Measurements from ENCODE around the gene NF1. TPM values are rescaled to one million over a fixed set of nuclear protein-coding genes. Genes with fewer than 3 reads are reported as not detected.

The NF1 gene
- polyA plus RNA-seq, 3 donors, result 1.2 to 7.4 (median 2.1) TPM

DNA sequence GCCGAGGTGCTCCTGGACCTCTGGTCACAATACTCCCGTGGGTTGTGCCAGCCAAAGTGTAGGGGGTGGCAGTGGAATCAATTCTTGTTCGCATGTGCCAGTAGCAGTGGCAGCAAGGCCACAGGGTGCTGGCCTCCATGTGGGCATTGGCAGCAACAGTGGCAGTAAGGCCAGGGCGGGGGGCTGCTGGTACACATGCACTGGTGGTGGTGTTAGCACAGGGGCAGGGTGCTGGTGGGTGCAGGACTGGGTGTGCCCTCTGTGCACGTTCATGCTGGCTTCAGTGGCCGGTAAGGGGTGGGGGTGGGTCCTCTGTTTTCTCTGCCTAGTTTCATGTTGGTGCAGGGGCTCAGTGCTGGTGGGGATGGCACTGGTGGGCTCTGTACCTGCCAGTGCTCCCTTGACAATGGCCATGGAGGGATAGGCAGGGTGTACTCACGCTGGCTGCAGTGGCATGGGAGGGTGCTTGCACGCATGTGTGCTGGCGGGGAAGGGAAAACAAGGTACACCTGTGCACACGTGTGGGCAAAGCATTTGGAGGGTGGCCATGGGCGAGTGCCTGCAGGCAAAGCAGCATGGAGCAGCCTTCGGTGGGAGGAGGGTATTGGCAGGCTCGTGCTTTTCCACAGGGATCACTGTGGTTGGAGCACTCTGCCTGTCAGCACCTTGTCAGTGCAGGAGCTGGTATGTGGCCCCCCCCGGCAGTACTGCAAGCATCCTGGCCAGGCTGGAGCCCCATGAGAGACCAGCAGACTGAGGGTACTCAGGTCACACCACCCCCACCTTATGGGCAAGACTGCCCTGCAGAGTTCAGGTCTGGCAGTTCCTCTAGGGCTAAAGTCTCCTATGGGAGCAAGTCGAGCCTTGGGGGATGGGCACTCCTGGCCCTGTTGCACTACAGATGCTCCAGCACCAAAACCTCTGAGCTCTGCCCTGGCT lies 35.8 kb downstream of the NF1 start:
- no peaks in the 10 kb centered on the region for H3K27me3 Mint-ChIP-seq (ENCODE audit: low read depth in 3 of 3)
- no peak overlapping the region for H3K27ac ChIP-seq (ENCODE audit: low read depth in 1 of 2, low read length in 2 of 2)
- H3K9me3 ChIP-seq (replicated peaks in 1 of 2; ENCODE audit: control insufficient read depth in 1 of 2, insufficient read depth in 1 of 2, low read length in 2 of 2), result no peaks in the 10 kb centered on the region
- peaks cover 9% of the 10 kb centered on the region for H3K79me2 ChIP-seq (ENCODE audit: insufficient read depth, low read length)
- H3K36me3 ChIP-seq (replicated peaks in 1 of 2; ENCODE audit: control insufficient read depth in 1 of 2, insufficient read depth in 2 of 2, low read length in 2 of 2), result no peaks in the 10 kb centered on the region
- no peak overlapping the region for H3K4me2 ChIP-seq (replicated peaks; ENCODE audit: extremely low read depth, low read length, poor library complexity, severe bottlenecking)
- H2AFZ ChIP-seq (ENCODE audit: insufficient read depth, low read depth, low read length, poor library complexity, severe bottlenecking), result no peak overlapping the region
- TF ChIP-seq, protein P1, sequence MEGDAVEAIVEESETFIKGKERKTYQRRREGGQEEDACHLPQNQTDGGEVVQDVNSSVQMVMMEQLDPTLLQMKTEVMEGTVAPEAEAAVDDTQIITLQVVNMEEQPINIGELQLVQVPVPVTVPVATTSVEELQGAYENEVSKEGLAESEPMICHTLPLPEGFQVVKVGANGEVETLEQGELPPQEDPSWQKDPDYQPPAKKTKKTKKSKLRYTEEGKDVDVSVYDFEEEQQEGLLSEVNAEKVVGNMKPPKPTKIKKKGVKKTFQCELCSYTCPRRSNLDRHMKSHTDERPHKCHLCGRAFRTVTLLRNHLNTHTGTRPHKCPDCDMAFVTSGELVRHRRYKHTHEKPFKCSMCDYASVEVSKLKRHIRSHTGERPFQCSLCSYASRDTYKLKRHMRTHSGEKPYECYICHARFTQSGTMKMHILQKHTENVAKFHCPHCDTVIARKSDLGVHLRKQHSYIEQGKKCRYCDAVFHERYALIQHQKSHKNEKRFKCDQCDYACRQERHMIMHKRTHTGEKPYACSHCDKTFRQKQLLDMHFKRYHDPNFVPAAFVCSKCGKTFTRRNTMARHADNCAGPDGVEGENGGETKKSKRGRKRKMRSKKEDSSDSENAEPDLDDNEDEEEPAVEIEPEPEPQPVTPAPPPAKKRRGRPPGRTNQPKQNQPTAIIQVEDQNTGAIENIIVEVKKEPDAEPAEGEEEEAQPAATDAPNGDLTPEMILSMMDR (IDR thresholded peaks at IDR 0.05), result no peak
- 97% methylated on average over 13 of the region's 15 CpGs for WGBS (ENCODE audit: insufficient coverage)
- no peak overlapping the region for H3K4me3 Mint-ChIP-seq
- no peak overlapping the region for H3K27ac Mint-ChIP-seq
- peaks cover 0 to 3% (median 0%) of the 10 kb centered on the region in 7 donors for H3K9me3 Mint-ChIP-seq
- H3K4me3 ChIP-seq (replicated peaks in 1 of 3; ENCODE audit: low read depth in 2 of 3, low read length in 3 of 3), result no peak overlapping the region
- no peaks in the 10 kb centered on the region for H3K4me1 ChIP-seq (ENCODE audit: control insufficient read depth in 1 of 2, insufficient read depth in 2 of 2, low read length in 2 of 2)
- no peaks in the 10 kb centered on the region for H3K27me3 ChIP-seq (ENCODE audit: control insufficient read depth in 2 of 2, insufficient read depth in 2 of 2, low read length in 2 of 2)
- no peak overlapping the region for H3K9ac ChIP-seq (ENCODE audit: insufficient read depth, low read length, poor library complexity, severe bottlenecking)
- H3K4me1 Mint-ChIP-seq, result peaks cover 7% of the 10 kb centered on the region
- intact Hi-C loops (cut with micrococcal nuclease), result no loop called here
- no peaks in the 10 kb centered on the region for H4K20me1 ChIP-seq (ENCODE audit: insufficient read depth, low read length)
- DNase-seq, result peak in 1 of 3 donors; percentile 2
- peaks cover 5 to 21% of the 10 kb centered on the region in 2 donors for H3K36me3 Mint-ChIP-seq

- DNase-seq, result no peak
- Histone ChIP-seq H3K27ac (ENCODE audit: low read depth in 1 of 2, low read length in 2 of 2) (no peak overlapping the region), H2AFZ (ENCODE audit: insufficient read depth, low read depth, low read length, poor library complexity, severe bottlenecking) (no peak overlapping the region), H4K20me1 (ENCODE audit: insufficient read depth, low read length) (no peaks in the 10 kb centered on the region), H3K4me2 (replicated peaks; ENCODE audit: extremely low read depth, low read length, poor library complexity, severe bottlenecking) (no peak overlapping the region), H3K9ac (ENCODE audit: insufficient read depth, low read length, poor library complexity, severe bottlenecking) (no peak overlapping the region), H3K79me2 (ENCODE audit: insufficient read depth, low read length) (peaks cover 9% of the 10 kb centered on the region), H3K36me3 (replicated peaks in 1 of 2; ENCODE audit: control insufficient read depth in 1 of 2, insufficient read depth in 2 of 2, low read length in 2 of 2) (peaks cover 0 to 1% of the 10 kb centered on the region in 2 donors), H3K4me3 (replicated peaks in 1 of 3; ENCODE audit: low read depth in 2 of 3, low read length in 3 of 3) (no peak overlapping the region), H3K9me3 (replicated peaks in 1 of 2; ENCODE audit: control insufficient read depth in 1 of 2, insufficient read depth in 1 of 2, low read length in 2 of 2) (no peaks in the 10 kb centered on the region), H3K27me3 (ENCODE audit: control insufficient read depth in 2 of 2, insufficient read depth in 2 of 2, low read length in 2 of 2) (no peaks in the 10 kb centered on the region), H3K4me1 (ENCODE audit: control insufficient read depth in 1 of 2, insufficient read depth in 2 of 2, low read length in 2 of 2) (no peaks in the 10 kb centered on the region)
- no peak overlapping the region for H3K4me3 Mint-ChIP-seq
- no peaks in the 10 kb centered on the region for H3K27me3 Mint-ChIP-seq (ENCODE audit: low read depth in 3 of 3)
- H3K36me3 Mint-ChIP-seq, result peaks cover 10 to 25% of the 10 kb centered on the region in 2 donors
- TF ChIP-seq, protein P1 (IDR thresholded peaks at IDR 0.05), result no peak
- H3K27ac Mint-ChIP-seq, result no peak overlapping the region
- H3K4me1 Mint-ChIP-seq, result peaks cover 7% of the 10 kb centered on the region
- WGBS (ENCODE audit: insufficient coverage), result 96% methylated on average over 3 of the region's 3 CpGs
- H3K9me3 Mint-ChIP-seq, result peaks cover 0 to 6% (median 0%) of the 10 kb centered on the region in 7 donors
- intact Hi-C loops (cut with micrococcal nuclease), result no loop called here
These were observed 36.5 kb downstream of the NF1 start for GRCh38 chr17:31131299-31131698.
